Fibroblast of skin of left biceps (primary cell): ENCODE measurements around the gene TUBB4B.

ENCODE experiments used
- DNase-seq, 2 experiments: peaks; one replicate each; pipeline ENCODE4 v3.0.0-alpha.2; 2013; ENCODE audit warnings: low read depth in 2 of 2

TUBB4B gene

DNA sequence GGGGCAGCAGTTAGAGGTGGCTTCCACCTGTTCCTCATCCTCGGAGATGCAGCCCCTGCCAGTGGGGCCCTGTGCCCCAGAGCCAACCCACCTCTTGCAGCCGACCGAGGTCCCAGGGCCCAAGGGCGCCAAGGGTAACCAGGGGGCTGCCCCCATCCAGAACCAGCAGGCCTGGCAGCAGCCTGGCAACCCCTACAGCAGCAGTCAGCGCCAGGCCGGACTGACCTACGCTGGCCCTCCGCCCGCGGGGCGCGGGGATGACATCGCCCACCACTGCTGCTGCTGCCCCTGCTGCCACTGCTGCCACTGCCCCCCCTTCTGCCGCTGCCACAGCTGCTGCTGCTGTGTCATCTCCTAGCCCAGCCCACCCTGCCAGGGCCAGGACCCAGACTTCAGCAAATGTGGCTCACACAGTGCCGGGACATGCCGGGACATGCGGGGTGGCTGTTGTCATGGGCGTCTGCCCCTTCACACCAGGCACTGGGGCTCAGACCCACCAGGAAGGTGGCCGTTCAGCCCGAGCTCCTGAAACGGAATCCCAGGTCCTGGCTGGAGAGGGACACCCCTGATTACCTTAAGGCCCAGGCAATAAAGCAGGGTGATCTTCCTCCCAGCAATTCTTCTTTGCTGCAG is 15.3 kb upstream of the TUBB4B start:
- DNase-seq, result no peak

DNA sequence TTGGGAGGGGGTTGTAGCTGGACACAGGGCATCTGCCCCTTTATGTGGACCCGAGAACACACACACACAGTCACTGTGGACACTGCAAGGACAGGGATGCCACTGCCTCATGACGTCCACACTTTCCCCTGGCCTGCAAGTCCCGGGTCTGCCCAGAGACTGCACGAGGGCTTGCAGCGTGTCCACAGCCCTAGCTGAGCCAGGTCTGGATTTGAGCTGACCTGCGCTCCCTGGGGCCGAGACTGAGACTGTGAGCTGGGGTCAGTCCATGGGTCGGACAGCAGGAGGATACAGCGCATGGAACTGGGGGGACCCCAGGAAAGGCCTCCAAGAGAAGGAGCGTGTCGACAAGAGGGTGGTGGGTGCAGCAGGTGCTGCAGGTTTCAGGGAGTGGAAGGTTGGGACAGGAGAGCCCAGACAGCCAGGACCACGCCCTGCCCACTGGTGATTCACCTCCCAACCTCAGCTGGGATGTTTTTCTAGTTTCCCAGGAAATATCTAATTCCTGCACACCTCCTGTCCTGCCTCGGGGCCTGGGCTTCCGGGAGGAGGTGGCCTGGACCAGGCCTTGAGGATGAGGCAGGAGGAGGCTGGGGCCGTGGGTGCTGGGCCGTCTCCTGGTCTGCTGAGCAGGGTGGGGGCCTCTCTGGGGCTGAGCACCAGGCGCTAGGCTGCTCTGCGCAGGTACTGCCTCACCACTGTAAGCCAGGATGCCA is 14.6 kb upstream of the TUBB4B start:
- no peak for DNase-seq

- DNase-seq, result no peak
These were observed 13.8 kb upstream of the TUBB4B start, which contains the start of gene RNF224 for GRCh38 chr9:137227054-137227852. RNF224 (plus strand) TSS chr9:137227502; CDS start chr9:137228336, 834 bp downstream.

- no peak for DNase-seq
These were observed 13.1 kb upstream of the TUBB4B start for GRCh38 chr9:137227853-137228505.

- no peak for DNase-seq
These were observed 12.6 kb upstream of the TUBB4B start for GRCh38 chr9:137228506-137228967.

DNA sequence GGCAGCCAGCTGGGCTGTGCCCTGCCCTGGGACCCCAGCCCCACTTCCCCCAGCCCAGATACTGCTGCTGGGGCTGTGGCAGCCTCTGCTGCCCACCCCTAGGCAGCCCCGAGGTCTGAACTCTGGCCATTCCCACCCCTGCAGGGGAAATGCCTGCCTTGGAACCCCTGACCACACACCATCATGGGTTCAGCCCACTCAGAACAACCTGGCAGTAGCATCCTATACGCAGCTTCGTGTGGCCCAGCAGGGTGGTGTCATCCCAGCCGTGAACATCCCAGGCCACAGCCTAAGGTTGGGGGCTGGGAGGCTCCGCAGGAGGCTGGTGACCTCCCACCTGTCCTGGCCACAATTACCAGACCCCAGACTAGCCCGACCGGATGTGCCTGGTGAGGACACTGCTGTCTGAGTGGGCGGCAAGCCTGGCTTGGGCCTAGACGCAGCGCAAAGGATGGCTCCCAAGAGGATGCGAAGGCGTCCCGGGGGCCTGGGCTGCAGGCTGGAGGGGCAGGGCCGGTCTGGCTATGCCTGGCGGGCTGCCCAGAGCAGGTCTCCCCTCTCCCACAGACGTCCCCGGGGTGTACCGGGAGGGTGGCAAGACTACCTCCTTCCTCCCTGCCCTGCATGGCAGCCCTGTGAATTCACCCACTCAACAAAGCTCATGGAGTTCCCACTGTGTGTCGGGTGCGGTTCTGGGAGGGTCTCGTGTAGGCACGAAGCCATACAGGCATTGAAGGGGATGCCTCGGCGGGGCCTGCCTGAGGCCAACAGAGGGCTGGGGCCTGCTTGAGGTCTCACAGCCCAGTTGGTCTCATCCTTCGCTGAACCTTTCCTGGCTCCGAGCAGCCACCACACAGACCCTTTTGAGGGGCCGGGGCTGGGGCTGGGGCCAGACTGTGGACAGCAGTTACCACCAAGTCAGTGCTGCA is 11.9 kb upstream of the TUBB4B start:
- DNase-seq, result no peak

DNA sequence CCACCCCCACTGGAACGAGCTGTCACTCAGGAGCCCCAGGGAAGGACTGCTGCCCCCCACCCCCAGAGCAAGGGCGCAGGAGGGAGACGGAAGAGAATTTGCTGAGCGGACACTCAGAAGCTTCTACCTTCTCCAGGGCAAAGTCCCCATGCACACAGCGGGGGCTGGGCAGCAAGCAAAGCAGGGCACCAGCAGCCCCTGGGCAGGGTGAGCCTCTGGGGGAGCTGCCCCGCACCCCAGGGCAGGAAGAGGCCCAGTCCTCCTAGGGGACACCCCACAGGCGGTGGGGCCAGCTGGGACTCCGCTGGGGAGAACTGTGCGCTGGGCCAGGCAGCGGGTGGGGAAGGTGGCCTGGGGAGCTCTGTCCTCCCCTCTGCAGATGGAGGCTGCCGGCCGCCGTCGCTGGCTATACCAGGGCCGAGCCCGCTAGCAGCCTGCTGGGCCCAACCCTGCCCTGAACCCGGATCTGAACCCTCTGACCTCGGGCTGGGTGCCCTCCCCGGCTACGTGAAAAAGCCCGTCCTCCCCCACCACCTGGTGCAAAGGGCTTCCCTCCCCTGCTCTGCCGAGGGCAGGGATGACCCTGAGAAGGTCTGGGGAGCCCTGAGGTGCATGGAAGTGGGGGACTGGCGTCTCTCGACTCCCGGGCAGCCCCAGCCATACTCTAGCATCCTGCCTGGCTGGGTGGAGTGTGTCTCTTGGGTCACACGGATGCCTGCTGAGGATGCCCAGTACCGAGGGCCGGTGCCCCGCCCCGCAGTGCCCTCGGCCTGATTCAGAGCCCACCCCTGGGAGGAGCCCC is 11.0 kb upstream of the TUBB4B start:
- DNase-seq, result no peak

DNA sequence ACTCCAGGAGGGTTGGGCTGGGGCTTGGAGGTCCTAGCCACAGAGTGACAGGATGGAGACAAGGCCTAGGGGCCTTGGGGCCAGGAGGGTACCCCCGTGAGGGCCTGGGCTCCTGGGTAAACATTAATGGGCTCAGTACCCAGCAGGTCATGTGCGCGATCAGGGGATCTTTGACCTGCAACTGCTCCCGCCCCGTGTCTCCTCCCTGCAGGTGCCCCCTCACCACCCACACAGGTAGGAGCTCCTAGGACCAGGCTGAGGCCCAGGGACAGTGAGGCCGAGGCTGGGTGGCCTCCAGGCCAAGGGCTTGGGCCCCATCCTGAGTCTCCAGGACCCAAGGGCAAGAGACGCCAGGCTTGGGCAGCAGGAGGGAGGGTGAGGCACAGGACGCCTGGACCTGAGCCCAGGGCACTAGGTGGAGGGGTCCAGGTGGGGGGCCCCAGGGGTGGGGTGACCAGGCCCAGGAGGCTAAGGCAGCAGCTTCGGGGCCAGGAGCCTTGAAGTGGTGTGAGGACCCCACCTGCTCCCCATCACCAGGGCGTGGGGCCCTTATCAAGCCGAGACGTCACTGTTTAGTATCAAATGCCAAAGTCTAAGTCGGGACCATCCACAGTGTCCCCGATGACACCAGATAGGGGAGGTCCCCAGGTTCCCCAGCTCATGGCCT is 10.2 kb upstream of the TUBB4B start, which contains the start of gene SLC34A3:
Gene SLC34A3, plus strand, starts transcription at position 197 of the 667 bp plus-strand sequence. CDS start 802 bp downstream, outside the sequence.
- no peak for DNase-seq

DNA sequence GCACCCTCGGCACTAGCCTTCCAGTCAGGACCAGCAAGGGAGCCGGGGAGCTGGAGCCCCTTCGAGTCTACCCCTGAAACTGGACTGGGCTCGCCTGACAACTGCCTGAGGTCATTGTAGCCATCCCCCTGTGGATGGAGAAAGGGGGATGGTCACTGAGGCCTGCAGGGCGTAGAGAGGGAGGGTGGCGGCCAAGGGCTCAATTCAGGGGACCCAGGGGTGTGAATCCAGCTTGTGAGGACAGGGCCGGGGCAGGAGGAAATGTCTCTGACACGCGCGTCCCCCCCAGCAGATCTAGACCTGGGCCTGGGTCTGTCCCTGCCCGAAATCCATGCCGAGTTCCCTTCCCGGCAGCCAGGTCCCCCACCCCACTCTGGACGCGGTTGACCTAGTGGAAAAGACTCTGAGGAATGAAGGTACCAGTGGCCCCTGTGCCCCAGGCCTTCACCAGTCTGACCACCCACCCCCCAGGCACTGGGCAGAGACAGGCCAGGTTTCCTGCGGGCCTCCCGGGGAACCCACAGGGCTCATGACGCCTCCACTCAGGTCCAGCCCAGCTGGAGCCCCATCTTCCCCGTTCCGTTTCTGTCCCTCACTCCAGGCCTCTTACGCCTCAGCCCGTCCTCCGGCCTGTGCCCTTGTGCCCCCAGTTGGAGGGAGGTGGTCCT is 9.6 kb upstream of the TUBB4B start:
- DNase-seq, result no peak

GRCh38 chr9:137232101-137232500 is 9.0 kb upstream of the TUBB4B start:
- no peak for DNase-seq

GRCh38 chr9:137232510-137232909 is 8.6 kb upstream of the TUBB4B start:
- no peak for DNase-seq

DNA sequence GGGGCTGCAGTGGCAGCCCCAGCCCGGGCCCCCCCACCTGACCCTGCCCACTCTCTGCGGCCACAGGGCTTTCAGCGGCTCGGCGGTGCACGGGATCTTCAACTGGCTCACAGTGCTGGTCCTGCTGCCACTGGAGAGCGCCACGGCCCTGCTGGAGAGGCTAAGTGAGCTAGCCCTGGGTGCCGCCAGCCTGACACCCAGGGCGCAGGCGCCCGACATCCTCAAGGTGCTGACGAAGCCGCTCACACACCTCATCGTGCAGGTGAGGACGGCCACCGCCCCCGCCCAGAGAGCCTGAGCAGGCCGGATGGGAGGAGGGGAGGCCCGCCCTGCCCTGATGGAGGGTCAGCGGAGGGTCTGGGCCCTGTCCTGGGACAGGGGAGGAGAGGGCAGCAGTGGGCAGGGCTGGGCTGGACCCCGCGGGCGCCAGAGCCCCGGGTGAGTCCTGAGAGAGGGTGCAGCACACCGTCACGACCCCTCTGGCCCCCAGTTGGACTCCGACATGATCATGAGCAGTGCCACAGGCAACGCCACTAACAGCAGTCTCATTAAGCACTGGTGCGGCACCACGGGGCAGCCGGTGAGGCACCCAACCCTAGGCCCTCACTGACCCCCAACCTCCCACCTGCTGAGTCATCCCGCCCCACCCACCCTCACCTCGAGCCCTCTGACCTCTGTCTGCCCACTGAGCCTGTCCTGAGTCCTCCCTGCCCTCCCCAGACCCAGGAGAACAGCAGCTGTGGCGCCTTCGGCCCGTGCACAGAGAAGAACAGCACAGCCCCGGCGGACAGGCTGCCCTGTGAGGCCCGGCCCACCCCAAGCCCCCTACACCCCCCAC is 7.7 kb upstream of the TUBB4B start:
- no peak for DNase-seq

DNA sequence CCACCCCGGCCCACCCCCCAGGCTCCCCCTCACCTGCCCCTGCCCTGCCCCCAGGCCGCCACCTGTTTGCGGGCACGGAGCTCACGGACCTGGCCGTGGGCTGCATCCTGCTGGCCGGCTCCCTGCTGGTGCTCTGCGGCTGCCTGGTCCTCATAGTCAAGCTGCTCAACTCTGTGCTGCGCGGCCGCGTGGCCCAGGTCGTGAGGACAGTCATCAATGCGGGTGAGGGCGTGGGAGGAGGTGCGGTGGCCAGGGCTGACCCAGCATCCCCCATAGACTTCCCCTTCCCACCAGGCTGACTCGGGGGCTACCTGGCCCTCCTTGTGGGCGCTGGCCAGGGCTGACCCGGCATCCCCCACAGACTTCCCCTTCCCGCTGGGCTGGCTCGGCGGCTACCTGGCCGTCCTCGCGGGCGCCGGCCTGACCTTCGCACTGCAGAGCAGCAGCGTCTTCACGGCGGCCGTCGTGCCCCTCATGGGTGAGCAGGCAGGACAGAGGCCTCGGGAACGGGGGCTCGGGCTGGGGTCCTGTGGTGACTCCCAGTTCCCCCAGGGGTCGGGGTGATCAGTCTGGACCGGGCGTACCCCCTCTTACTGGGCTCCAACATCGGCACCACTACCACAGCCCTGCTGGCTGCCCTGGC is 6.9 kb upstream of the TUBB4B start:
- DNase-seq, result no peak

DNA sequence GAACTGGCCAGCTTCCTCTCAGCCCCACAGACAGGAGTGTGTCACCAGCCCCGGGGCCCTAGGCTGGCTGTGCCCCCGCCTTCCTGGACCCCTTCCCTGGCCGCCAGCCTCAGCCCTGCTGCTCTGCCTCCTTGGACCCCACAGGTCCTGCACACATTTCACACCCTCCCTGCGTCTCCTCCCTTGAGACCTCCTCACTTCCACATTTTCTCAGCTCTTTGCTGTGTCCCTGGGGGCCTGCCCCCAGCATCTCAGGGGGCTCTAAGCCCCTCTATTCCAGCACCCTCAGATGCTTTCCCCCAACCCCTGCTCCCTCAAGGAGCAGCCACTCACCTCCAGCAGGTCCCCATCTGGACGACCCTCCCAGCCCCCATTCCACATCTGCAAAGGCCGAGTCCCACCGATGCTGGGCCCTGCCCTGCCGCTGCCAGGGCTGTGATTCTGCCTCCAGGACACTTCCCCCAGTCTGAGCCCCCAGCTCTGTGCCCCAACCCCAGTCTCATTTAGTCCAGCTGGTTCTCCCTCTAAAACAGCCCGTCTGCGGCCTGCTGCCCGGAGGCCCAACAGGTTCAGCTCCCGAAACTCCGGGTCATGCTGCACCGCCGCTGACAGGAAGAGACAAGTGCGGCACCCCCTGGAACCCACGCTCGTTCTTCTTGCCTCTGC is 6.2 kb upstream of the TUBB4B start:
- DNase-seq, result no peak

- no peak for DNase-seq
These were observed 5.5 kb upstream of the TUBB4B start for GRCh38 chr9:137235424-137236237.
